ENCODE data around the gene ANXA6. TPM values are rescaled to one million over a fixed set of nuclear protein-coding genes. Genes with fewer than 3 reads are reported as not detected.

ANXA6 gene
- total RNA-seq, 3 donors from 2014 or later (not counting 1 experiment from before 2014, with no cell fraction given) = 504 to 629 (median 535) TPM

- no peaks in the 10 kb centered on the region for H3K27me3 ChIP-seq (ENCODE audit: control insufficient read depth, insufficient read depth, low read length)
- H3K9me3 Mint-ChIP-seq = no peaks in the 10 kb centered on the region
- intact Hi-C loops (cut with micrococcal nuclease) = no loop called here
- H3K9me3 ChIP-seq (ENCODE audit: control insufficient read depth, insufficient read depth, low read length) = no peaks in the 10 kb centered on the region
- peak overlapping the region; percentile 50 for H3K27ac ChIP-seq (ENCODE audit: low read length)
- ATAC-seq (peak; percentile 88 to 94 (median 92)), DNase-seq (peak in 1 of 2 donors; percentile 74)
- H3K27me3 Mint-ChIP-seq (ENCODE audit: low read depth in 2 of 2) = no peaks in the 10 kb centered on the region
- no peak overlapping the region for H3K4me3 Mint-ChIP-seq
- peak overlapping the region; percentile 80 to 84 for H3K27ac Mint-ChIP-seq
- TF ChIP-seq CTCF (IDR thresholded peaks at IDR 0.05) = no peak
- peaks cover 16% of the 10 kb centered on the region for H3K36me3 Mint-ChIP-seq
- peaks cover 23% of the 10 kb centered on the region for H3K4me1 ChIP-seq (ENCODE audit: control insufficient read depth, insufficient read depth, low read length)
- H3K36me3 ChIP-seq (ENCODE audit: control insufficient read depth, insufficient read depth, low read length) = peaks cover 54% of the 10 kb centered on the region
- no peak overlapping the region for H3K4me3 ChIP-seq (ENCODE audit: low read length)
- H3K4me1 Mint-ChIP-seq = peaks cover 31 to 33% of the 10 kb centered on the region in 2 donors
- WGBS (ENCODE audit: insufficient coverage) = 29% methylated on average over 5 of the region's 5 CpGs
Measured at GRCh38 chr5:151202381-151203139, 45.0 kb upstream of the ANXA6 start.

GRCh38 chr5:151200913-151201595 lies 43.5 kb upstream of the ANXA6 start:
- no peaks in the 10 kb centered on the region for H3K27me3 ChIP-seq (ENCODE audit: control insufficient read depth, insufficient read depth, low read length)
- no peaks in the 10 kb centered on the region for H3K9me3 ChIP-seq (ENCODE audit: control insufficient read depth, insufficient read depth, low read length)
- intact Hi-C loops (cut with micrococcal nuclease) = no loop called here
- H3K27ac Mint-ChIP-seq = peak overlapping the region; percentile 60 to 84
- H3K4me3 Mint-ChIP-seq = no peak overlapping the region
- TF ChIP-seq CTCF (IDR thresholded peaks at IDR 0.05) = no peak
- no peaks in the 10 kb centered on the region for H3K9me3 Mint-ChIP-seq
- no peak for ATAC-seq
- H3K36me3 ChIP-seq (ENCODE audit: control insufficient read depth, insufficient read depth, low read length) = peaks cover 57% of the 10 kb centered on the region
- H3K27ac ChIP-seq (ENCODE audit: low read length) = no peak overlapping the region
- H3K4me1 Mint-ChIP-seq = peaks cover 37 to 44% of the 10 kb centered on the region in 2 donors
- peaks cover 20% of the 10 kb centered on the region for H3K4me1 ChIP-seq (ENCODE audit: control insufficient read depth, insufficient read depth, low read length)
- H3K27me3 Mint-ChIP-seq (ENCODE audit: low read depth in 2 of 2) = no peaks in the 10 kb centered on the region
- H3K4me3 ChIP-seq (ENCODE audit: low read length) = no peak overlapping the region
- 96% methylated on average over 6 of the region's 6 CpGs for WGBS (ENCODE audit: insufficient coverage)
- H3K36me3 Mint-ChIP-seq = peaks cover 22% of the 10 kb centered on the region
- DNase-seq = no peak

- ATAC-seq (no peak), DNase-seq (no peak)
- no peak overlapping the region for H3K4me3 Mint-ChIP-seq
- no peaks in the 10 kb centered on the region for H3K9me3 Mint-ChIP-seq
- H3K27me3 Mint-ChIP-seq (ENCODE audit: low read depth in 2 of 2) = no peaks in the 10 kb centered on the region
- Histone ChIP-seq H3K27ac (ENCODE audit: low read length) (no peak overlapping the region), H3K4me1 (ENCODE audit: control insufficient read depth, insufficient read depth, low read length) (peaks cover 29% of the 10 kb centered on the region), H3K9me3 (ENCODE audit: control insufficient read depth, insufficient read depth, low read length) (no peaks in the 10 kb centered on the region), H3K27me3 (ENCODE audit: control insufficient read depth, insufficient read depth, low read length) (no peaks in the 10 kb centered on the region), H3K36me3 (ENCODE audit: control insufficient read depth, insufficient read depth, low read length) (peaks cover 54% of the 10 kb centered on the region), H3K4me3 (ENCODE audit: low read length) (no peak overlapping the region)
- H3K4me1 Mint-ChIP-seq = peaks cover 40 to 47% of the 10 kb centered on the region in 2 donors
- peaks cover 16% of the 10 kb centered on the region for H3K36me3 Mint-ChIP-seq
- H3K27ac Mint-ChIP-seq = peak overlapping the region; percentile 81 to 91
- intact Hi-C loops (cut with micrococcal nuclease) = no loop called here
- 98% methylated on average over 7 of the region's 7 CpGs for WGBS (ENCODE audit: insufficient coverage)
- TF ChIP-seq CTCF (IDR thresholded peaks at IDR 0.05) = no peak
Measured at GRCh38 chr5:151199581-151200185, 42.1 kb upstream of the ANXA6 start.

Data from natural killer cell (primary cell).